ENCODE data around the gene IQCB1.
"Not testable (repeated sequence)": the region's sequence is repeated elsewhere in the genome, so short reads cannot be mapped to it uniquely, and the experiment has no call there.

GRCh38 chr3:121775095-121775494, 59.8 kb downstream of the IQCB1 start:
- not testable (repeated sequence) for TF ChIP-seq POLR2AphosphoS5 (IDR thresholded peaks at IDR 0.05; ENCODE audit: low read depth, low read length); CTCF (IDR thresholded peaks at IDR 0.05)
